Ammon's horn (tissue), 1 donor: ENCODE data around the gene MYO15A.
A peak's percentile ranks its signal among the peaks of the same experiment; 100 is the strongest.

ENCODE experiments used
- DNase-seq: peaks from one replicate; pipeline ENCODE4 v3.0.0-alpha.2; 2016; ENCODE audit warnings: low spot score

MYO15A gene

DNA sequence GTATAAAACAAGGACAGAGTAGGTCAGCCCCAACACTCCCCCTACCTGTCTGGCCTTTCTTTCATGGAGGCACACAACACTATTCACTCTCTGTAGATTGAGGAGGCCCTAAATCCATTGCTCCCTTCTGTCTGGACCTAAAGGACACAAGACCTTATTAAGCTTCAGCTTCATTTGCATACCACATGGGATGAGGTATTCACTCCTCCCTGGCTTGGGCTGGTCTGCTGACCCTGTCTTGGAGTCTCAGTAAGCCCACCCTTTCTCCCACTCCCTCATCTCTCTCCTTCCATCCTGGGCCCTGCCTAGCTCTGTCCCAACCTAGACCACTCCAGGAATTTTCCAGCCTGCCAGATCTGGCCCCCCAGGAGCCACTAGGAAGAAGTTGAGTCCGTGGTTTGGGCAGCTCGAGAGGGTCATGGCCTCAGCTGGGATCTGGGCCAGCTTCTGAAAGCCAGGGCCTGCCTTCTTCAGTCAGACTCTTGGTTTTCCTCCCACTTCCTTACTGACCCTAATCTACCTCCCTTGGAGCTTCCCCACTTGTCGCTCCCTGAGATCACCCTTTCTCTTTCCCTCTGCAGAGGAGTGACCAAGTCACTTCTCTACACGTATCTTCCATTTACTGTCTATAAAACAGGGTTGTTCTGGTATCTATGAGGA is 110.3 kb downstream of the MYO15A start:
- no peak for DNase-seq

DNA sequence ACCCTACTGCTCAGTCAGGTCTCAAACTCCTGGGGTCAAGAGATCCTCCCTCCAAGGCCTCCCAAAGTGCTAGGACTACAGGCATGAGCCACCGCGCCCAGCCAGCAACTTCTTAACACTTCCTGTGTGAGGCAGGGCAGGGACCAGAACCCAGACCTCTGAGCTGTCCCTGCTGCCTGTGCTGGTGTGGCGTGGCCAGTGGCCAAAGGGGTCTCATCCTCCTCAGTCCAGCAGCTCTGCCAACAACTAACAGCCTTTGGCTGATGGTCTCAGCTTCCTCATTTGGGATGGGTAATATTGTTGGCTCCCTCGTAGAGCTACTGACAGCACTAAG is 115.5 kb downstream of the MYO15A start:
- no peak for DNase-seq

DNA sequence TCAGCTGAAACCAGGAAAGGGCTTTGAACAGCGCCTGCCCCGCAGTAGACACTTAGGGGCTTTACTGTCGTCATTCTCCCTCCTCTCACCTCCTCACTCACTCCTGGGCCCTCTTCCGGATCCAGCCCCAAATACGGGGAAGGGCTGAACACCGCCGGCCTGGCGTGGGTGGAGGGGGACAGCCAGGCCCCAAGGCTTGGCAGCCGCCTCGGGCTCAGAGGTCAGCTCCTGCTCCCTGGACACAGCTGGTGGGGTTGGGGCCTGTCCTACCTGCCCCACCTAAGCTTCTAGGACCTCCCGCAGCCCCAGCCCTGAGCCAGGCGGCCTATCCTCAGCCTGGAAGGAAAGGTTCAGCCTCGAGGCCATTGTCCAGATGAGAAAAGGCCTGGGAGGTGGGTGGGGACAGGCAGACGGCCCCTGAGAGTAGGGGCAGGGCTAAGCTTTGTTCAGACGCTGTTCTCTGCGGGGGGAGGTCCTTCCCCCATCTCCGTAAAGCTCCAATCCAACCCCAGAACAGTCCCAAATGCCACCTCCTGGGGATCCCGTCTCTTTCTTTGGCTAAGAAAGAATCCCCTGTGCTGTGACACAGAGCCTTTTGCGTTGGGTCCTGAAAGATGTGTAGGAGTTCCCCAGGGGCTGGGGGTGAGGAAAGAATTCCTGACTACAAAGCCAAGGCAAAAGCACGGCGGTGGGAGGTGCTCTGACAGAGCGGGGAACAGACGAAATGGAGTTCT is 116.0 kb downstream of the MYO15A start:
- DNase-seq, result no peak

DNA sequence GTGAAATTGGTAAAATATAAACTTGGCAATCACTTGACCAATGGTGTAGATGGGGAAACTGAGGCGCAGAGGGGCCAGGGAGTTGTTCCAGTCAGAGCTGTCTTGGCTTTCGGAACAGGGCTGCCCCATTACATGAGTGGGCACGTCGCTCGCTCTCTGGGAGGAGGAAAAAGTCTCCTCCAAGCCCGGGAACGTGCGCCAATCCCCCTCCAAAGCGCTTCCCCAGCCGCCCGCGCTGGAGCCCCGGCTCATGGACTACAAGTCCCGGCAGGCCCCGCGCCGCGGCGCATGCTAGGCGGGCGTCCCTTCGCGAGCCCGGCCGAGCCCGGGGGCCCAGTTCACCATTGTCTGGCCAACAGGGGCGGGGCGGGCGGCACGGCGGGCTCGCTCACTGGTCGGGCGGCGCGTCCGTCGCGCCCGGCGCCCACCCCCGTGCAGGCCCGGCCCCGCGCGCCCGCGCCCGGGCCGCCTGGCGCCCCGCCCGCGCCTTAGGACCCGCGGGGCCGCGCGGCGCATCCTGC is 116.6 kb downstream of the MYO15A start, which contains the start of gene LLGL1:
Gene LLGL1 (plus strand): TSS at position 515 of the 521 bp plus-strand sequence. CDS start 48 bp downstream, outside the sequence.
- peak; percentile 96 for DNase-seq

DNA sequence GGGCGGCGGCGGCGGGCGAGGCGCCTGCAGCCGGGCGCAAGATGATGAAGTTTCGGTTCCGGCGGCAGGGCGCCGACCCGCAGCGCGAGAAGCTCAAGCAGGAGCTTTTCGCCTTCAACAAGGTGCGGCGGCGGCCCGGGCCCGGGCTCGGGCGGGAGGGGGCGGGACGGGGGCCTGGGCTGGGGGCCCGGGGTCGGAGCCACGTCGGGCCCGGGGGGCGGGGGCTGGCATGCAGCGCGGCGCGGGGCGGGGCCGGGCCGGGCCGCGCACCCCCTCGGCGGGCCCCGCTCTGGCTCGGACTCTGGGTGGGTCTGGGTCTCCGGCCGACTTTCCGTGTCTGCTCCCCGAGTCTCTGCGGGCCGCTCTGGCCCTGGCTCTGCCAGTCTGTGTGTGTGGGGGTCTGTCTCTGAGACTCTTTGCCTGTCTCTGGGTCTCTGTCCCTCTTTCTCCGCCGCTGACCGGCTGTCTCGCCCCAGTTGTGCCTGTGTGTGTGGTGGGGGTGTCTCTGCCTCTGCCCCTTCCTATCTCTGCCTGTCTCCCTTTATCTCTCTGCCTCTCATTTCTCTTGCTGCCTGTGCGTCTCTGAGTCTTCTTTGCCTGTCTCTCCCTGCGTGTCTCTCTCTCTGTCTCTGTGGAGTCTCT is 117.2 kb downstream of the MYO15A start:
- no peak for DNase-seq

DNA sequence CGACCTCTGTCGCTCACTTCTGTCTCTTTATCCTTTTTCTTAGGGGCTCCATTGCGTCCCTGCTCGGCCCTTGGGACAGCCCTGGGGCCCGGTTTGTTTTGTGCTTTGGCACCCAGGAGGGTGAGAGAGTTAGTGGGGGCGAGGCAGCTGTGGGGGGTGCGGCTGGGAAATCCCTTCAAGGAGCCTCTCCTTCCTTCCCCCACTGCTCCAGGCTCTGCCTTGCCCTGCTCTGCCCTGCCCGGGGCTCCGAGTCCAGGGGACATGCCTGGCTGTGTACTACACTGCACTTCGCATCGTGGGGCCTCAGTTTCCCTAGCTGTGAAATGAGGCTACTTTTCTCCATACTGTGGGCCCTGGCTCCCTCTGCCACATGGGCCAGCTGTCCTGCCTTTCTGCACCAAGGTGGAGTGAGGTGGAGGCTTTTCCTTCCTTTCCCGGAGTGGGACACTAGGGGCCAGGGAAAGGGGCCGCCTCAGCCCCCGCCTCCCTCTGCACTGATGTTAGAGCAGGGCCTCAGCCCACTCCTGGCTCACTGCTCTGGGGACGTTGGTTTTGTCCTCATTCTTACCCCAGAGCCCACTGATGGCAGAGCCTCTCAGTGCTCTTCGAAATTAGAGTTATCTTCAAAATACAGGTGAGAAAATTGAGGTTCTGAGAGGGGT is 117.9 kb downstream of the MYO15A start:
- DNase-seq, result no peak

DNA sequence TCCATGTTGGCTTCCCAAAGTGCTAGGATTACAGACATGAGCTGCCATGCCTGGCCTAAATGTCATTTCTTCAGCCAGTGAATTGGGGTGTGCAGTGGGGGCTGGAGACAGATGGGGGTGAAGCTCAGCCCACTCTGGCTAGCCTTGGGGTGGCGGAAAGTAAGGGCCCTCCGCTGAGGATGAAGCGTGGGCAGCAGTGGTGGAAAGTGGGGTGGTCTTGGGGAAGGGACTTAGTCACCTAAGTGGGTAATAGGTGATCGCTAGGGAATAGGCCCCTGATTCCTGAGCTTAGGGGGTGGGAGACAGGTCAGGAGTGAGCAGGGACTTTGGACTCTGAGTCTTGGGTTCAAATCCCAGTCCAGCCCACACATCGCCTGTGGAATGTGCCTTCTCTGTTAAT is 119.1 kb downstream of the MYO15A start:
- DNase-seq, result no peak

DNA sequence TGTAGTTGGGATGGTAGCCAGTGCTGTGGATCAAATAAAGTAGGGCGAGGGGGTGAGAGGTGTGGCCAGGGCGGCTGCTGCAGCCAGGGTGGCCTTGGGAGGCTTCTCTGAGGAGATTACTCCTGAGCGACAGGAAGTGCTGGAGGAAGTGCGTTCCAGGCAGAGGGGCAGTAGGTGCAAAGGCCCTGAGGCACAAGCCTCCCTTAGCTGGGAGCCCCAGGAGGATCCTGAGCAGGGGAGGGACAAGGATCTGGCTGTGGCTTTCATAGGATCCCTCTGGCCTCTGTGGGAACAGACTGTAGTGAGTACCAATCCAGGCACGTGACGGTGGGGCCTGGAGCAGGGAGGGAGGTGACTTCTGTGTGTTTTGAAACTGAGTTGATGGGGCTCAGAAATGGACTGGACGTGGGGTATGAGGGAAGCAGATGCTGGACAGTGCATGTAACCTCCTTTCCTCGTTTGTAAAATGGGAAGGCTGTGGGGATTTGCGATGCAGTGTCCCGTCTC is 119.7 kb downstream of the MYO15A start:
- DNase-seq, result no peak

DNA sequence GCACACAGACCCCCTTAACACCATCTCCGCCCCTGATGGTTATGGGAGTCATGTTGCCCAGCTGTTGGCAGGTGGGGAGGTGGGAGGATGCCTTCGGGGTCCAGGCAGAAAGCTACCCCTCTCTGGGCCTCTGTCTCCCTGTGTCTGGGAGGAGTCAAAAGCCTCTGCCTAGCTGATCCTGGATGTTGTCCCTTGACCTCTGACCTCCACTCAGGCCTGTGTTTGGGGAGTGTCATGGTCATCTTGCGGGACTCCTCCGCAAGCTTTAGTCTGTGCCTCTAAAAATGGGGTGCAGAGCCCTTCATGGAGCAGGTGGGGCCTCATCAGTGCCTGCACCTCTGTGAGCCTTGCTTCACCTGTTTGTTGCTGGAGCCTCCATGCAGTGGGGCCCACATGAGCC is 120.7 kb downstream of the MYO15A start:
- no peak for DNase-seq
